ENCODE results near the gene CPN2. TPM values are rescaled to one million over a fixed set of nuclear protein-coding genes. Genes with fewer than 3 reads are reported as not detected.

The CPN2 gene
- total and polyA plus RNA-seq, 2 of the 13 experiments (the other 11 are each of a cell fraction or from before 2014, with no cell fraction given): 26.7 to 27.7 TPM

DNA sequence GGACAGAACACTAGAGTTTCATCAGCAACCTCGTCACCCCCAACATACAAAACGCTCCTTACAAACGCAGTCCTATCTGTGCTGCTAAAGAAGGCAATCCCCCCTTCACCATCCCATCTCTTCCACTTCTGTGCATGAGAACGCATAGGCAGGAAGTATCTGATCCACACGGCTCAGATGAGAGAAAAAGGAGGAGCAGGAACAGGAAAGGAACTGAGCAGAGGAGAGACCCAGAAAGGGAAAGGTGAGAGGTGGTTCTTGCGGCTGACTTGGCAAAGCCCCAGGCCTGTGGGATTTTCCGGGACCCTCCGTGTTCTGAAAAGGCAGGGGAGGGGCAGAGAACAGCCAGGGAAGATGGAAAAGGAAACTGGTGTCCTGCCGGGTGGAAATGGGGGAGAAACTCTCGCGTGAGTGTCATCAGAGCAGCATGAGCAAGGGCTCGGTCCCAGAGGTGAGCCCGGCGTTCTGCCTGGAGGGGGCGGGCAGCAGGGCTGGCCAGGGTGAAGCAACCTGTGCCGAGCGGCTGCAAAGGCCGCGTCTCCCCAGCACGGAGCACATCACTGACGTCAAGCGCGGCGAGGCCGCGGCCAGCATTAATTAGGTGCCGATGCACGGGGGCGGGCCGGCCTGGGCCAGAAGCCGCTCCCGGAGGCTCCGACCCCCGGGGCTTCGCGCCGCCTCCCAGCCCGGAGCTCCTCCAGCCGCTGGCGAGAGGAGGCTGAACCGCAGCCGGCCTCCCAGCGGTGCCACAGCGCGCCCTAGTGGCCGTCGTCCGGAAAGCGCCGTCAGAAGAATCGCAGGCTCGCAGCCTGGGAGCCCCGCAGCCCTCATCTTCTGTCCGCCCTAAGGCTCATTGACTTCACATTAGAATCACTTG is 35.8 kb downstream of the CPN2 start (continued):
- TF ChIP-seq, protein P1, sequence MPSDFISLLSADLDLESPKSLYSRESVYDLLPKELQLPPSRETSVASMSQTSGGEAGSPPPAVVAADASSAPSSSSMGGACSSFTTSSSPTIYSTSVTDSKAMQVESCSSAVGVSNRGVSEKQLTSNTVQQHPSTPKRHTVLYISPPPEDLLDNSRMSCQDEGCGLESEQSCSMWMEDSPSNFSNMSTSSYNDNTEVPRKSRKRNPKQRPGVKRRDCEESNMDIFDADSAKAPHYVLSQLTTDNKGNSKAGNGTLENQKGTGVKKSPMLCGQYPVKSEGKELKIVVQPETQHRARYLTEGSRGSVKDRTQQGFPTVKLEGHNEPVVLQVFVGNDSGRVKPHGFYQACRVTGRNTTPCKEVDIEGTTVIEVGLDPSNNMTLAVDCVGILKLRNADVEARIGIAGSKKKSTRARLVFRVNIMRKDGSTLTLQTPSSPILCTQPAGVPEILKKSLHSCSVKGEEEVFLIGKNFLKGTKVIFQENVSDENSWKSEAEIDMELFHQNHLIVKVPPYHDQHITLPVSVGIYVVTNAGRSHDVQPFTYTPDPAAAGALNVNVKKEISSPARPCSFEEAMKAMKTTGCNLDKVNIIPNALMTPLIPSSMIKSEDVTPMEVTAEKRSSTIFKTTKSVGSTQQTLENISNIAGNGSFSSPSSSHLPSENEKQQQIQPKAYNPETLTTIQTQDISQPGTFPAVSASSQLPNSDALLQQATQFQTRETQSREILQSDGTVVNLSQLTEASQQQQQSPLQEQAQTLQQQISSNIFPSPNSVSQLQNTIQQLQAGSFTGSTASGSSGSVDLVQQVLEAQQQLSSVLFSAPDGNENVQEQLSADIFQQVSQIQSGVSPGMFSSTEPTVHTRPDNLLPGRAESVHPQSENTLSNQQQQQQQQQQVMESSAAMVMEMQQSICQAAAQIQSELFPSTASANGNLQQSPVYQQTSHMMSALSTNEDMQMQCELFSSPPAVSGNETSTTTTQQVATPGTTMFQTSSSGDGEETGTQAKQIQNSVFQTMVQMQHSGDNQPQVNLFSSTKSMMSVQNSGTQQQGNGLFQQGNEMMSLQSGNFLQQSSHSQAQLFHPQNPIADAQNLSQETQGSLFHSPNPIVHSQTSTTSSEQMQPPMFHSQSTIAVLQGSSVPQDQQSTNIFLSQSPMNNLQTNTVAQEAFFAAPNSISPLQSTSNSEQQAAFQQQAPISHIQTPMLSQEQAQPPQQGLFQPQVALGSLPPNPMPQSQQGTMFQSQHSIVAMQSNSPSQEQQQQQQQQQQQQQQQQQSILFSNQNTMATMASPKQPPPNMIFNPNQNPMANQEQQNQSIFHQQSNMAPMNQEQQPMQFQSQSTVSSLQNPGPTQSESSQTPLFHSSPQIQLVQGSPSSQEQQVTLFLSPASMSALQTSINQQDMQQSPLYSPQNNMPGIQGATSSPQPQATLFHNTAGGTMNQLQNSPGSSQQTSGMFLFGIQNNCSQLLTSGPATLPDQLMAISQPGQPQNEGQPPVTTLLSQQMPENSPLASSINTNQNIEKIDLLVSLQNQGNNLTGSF (CRISPR knock-in tag; IDR thresholded peaks at IDR 0.05): no peak
- TF ChIP-seq, protein P2, sequence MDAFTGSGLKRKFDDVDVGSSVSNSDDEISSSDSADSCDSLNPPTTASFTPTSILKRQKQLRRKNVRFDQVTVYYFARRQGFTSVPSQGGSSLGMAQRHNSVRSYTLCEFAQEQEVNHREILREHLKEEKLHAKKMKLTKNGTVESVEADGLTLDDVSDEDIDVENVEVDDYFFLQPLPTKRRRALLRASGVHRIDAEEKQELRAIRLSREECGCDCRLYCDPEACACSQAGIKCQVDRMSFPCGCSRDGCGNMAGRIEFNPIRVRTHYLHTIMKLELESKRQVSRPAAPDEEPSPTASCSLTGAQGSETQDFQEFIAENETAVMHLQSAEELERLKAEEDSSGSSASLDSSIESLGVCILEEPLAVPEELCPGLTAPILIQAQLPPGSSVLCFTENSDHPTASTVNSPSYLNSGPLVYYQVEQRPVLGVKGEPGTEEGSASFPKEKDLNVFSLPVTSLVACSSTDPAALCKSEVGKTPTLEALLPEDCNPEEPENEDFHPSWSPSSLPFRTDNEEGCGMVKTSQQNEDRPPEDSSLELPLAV (CRISPR knock-in tag; conservative IDR thresholded peaks at IDR 0.05; ENCODE audit: low read depth): no peak
- TF ChIP-seq CCDC6 (CRISPR knock-in tag; IDR thresholded peaks at IDR 0.05): no peak
- TF ChIP-seq ZBTB3 (CRISPR knock-in tag; IDR thresholded peaks at IDR 0.05; ENCODE audit: borderline replicate concordance, low read depth): no peak
- no peak for TF ChIP-seq TSC22D2 (CRISPR knock-in tag; IDR thresholded peaks at IDR 0.05; ENCODE audit: borderline replicate concordance)
- TF ChIP-seq ZNF746 (CRISPR knock-in tag; IDR thresholded peaks at IDR 0.05): 0 out of 2 replicates have a peak, but pooled peaks have one; percentile 42
- peak; percentile 65; the same call in 1 of the 2 replicates for TF ChIP-seq MTF2 (CRISPR knock-in tag; IDR thresholded peaks at IDR 0.05; ENCODE audit: borderline replicate concordance)
- TF ChIP-seq NCOA2 (CRISPR knock-in tag; IDR thresholded peaks at IDR 0.05): no peak; the same call in 1 of the 2 replicates
- TF ChIP-seq HNRNPH1 (optimal IDR thresholded peaks at IDR 0.05; ENCODE audit: low read depth, low read length): no peak
- TF ChIP-seq ONECUT2 (CRISPR knock-in tag; IDR thresholded peaks at IDR 0.05): no peak
- no peak for TF ChIP-seq ZNF496 (CRISPR knock-in tag; IDR thresholded peaks at IDR 0.05; ENCODE audit: insufficient replicate concordance)
- no peak for TF ChIP-seq ZNF766 (CRISPR knock-in tag; IDR thresholded peaks at IDR 0.05; ENCODE audit: borderline replicate concordance)
- TF ChIP-seq, protein P3, sequence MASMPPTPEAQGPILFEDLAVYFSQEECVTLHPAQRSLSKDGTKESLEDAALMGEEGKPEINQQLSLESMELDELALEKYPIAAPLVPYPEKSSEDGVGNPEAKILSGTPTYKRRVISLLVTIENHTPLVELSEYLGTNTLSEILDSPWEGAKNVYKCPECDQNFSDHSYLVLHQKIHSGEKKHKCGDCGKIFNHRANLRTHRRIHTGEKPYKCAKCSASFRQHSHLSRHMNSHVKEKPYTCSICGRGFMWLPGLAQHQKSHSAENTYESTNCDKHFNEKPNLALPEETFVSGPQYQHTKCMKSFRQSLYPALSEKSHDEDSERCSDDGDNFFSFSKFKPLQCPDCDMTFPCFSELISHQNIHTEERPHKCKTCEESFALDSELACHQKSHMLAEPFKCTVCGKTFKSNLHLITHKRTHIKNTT (CRISPR knock-in tag; IDR thresholded peaks at IDR 0.05): no peak
- no peak for TF ChIP-seq ZBTB21 (CRISPR knock-in tag; IDR thresholded peaks at IDR 0.05)
- TF ChIP-seq HNRNPL (IDR thresholded peaks at IDR 0.05; ENCODE audit: low read depth, low read length): no peak
- TF ChIP-seq, protein P4, sequence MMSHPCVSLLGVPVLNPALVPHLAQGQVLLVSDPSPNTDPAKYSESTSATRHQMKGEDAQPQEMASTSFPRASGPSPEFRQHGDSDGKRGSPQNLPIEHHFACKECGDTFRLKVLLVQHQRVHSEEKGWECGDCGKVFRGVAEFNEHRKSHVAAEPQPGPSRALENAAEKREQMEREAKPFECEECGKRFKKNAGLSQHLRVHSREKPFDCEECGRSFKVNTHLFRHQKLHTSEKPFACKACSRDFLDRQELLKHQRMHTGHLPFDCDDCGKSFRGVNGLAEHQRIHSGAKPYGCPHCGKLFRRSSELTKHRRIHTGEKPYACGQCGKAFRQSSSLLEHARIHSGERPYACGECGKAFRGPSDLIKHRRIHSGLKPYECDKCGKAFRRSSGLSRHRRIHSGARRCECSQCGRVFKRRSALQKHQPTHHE (CRISPR knock-in tag; IDR thresholded peaks at IDR 0.05; ENCODE audit: borderline replicate concordance): no peak; the same call in 1 of the 2 replicates
- TF ChIP-seq ZNF816 (CRISPR knock-in tag; IDR thresholded peaks at IDR 0.05; ENCODE audit: borderline replicate concordance): no peak
- no peak for TF ChIP-seq KLF15 (CRISPR knock-in tag; IDR thresholded peaks at IDR 0.05; ENCODE audit: borderline replicate concordance)
- TF ChIP-seq RBFOX2 (IDR thresholded peaks at IDR 0.05; ENCODE audit: low read depth, low read length): no peak
- no peak for TF ChIP-seq ZNF660 (CRISPR knock-in tag; IDR thresholded peaks at IDR 0.05; ENCODE audit: borderline replicate concordance, low read depth)
